Muscle of leg (tissue), 11 donors: ENCODE measurements around the gene KCNK2. TPM values are rescaled to one million over a fixed set of nuclear protein-coding genes. Genes with fewer than 3 reads are reported as not detected.

Experiments used
- DNase-seq: peaks from one replicate; pipeline ENCODE4 v3.0.0; 2013
- H3K27ac ChIP-seq: one replicate; pipeline ENCODE4 v1.5.1; 2013; ENCODE audit warnings: mild to moderate bottlenecking, low read length, control low read depth
- H3K27me3 ChIP-seq: one replicate; pipeline ENCODE4 v1.6.1; 2013; ENCODE audit warnings: low read length; ENCODE audit not compliant: control insufficient read depth, insufficient read depth
- H3K36me3 ChIP-seq: one replicate; pipeline ENCODE4 v1.6.1; 2013; ENCODE audit warnings: low read length; ENCODE audit not compliant: control insufficient read depth, insufficient read depth
- H3K4me1 ChIP-seq: one replicate; pipeline ENCODE4 v1.6.1; 2013; ENCODE audit warnings: low read length; ENCODE audit not compliant: control insufficient read depth, insufficient read depth
- H3K4me3 ChIP-seq: one replicate; pipeline ENCODE4 v1.5.1; 2013; ENCODE audit warnings: low read length, control low read depth
- H3K9me3 ChIP-seq: replicated peaks from 2 replicates; pipeline ENCODE4 v1.6.1; 2013; ENCODE audit warnings: low read depth, low read length; ENCODE audit not compliant: control insufficient read depth
- WGBS: methylation state at CpG from one replicate; pipeline ENCODE4 v1.1.5; 2013; ENCODE audit warnings: missing lambda C conversion rate; ENCODE audit not compliant: insufficient coverage; 5-methylcytosine and 5-hydroxymethylcytosine counted together
- polyA plus RNA-seq, 8 donors: library from polyadenylated mRNA; unstranded; fragments of 120-200 nt; gene quantifications; one replicate each; pipeline versions ENCODE4 v1.2.1 to v1.2.3, GENCODE V29; 2013; ENCODE audit warnings: inconsistent platforms in 1 of 8, low replicate concordance in 1 of 8; ENCODE audit not compliant: insufficient read length in 8 of 8, insufficient read depth in 1 of 8
- total RNA-seq: library from RNA; stranded (reverse); fragments of 120-200 nt; gene quantifications from one replicate; pipeline ENCODE4 v1.2.4, GENCODE V29; 2013

KCNK2 gene
- total and polyA plus RNA-seq, 9 donors = 2.2 to 9.4 (median 3.8) TPM

GRCh38 chr1:215192306-215192705 is 109.8 kb downstream of the KCNK2 start:
- peak; percentile 17 for DNase-seq
- Histone ChIP-seq H3K36me3 (no peaks in the 10 kb centered on the region), H3K27me3 (no peaks in the 10 kb centered on the region), H3K4me3 (no peak overlapping the region), H3K9me3 (no peaks in the 10 kb centered on the region), H3K4me1 (no peaks in the 10 kb centered on the region), H3K27ac (no peak overlapping the region)

DNA sequence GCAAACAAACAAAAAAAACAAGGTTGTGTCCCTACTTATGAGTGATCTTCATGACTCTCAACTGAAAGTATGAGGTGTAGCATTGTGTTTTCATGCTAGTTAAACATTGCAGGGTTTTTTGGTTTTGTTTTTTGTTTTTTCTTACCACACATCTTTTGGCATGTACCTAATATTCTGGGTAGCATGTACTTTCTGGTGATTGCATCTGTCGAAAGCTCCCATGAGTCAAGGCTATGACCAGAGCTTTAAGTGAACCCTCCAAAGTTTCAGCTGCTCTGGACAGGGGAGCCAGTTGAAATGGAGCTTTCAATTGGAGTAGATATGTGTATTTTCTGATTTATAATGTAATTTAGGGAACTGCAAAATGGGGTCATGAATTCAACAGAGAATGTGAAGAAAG is 115.5 kb downstream of the KCNK2 start:
- Histone ChIP-seq H3K9me3 (no peaks in the 10 kb centered on the region), H3K4me3 (no peak overlapping the region), H3K36me3 (no peaks in the 10 kb centered on the region), H3K27ac (no peak overlapping the region), H3K4me1 (no peaks in the 10 kb centered on the region), H3K27me3 (no peaks in the 10 kb centered on the region)
- no peak for DNase-seq
- WGBS = no CpG with 5 or more reads among the region's 1 CpG

DNA sequence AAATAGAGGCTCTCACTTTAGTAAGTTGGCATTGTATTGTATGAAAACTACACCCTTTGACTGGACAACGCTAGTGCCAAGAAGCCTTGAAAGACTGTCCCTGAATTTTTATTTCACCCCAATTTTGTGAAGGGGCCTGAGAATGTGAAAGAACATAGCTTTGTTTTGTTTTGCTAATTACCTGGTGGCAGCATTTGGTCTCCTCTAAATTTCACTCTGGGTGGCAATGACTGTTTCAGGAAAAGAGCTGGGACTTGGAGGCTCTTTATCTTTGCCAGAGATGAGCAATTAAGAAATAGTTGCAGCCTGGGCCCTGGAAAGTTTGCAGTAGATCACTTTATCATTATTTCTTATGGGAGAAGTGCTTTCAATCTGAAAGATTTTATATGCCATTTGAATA is 117.6 kb downstream of the KCNK2 start:
- no peaks in the 10 kb centered on the region for H3K9me3 ChIP-seq
- no peak overlapping the region for H3K4me3 ChIP-seq
- H3K27me3 ChIP-seq = no peaks in the 10 kb centered on the region
- no peak overlapping the region for H3K27ac ChIP-seq
- H3K36me3 ChIP-seq = no peaks in the 10 kb centered on the region
- H3K4me1 ChIP-seq = no peaks in the 10 kb centered on the region
- DNase-seq = no peak
- WGBS = no CpG with 5 or more reads among the region's 1 CpG

- Histone ChIP-seq H3K27me3 (no peaks in the 10 kb centered on the region), H3K36me3 (no peaks in the 10 kb centered on the region), H3K4me1 (no peaks in the 10 kb centered on the region), H3K9me3 (no peaks in the 10 kb centered on the region), H3K27ac (no peak overlapping the region), H3K4me3 (no peak overlapping the region)
- DNase-seq = no peak
- no CpG with 5 or more reads among the region's 2 CpGs for WGBS
These were observed 118.7 kb downstream of the KCNK2 start for GRCh38 chr1:215201283-215201682.

DNA sequence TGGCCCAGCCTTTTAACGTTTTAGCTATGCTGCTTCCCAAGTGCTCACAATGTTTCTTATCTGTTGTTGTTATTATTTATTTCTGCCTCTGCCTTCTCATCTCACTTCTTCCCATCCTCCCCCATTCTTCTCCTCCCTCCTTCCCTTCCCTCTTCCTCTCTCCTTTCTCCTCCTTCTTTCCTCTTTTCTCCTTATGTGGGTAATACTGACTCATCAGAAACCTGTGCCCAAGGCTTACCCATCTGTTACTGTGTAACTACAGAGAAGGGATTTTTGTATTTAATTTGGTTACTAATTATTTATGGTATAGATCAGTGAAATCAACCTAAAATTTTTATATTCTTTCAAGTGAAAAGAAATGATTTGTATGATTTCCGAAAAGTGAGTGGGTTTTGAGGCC is 120.3 kb downstream of the KCNK2 start:
- H3K27me3 ChIP-seq = no peaks in the 10 kb centered on the region
- no peak overlapping the region for H3K4me3 ChIP-seq
- no peaks in the 10 kb centered on the region for H3K36me3 ChIP-seq
- no peak for DNase-seq
- WGBS = no CpG with 5 or more reads among the region's 2 CpGs
- no peaks in the 10 kb centered on the region for H3K9me3 ChIP-seq
- H3K4me1 ChIP-seq = no peaks in the 10 kb centered on the region
- no peak overlapping the region for H3K27ac ChIP-seq

DNA sequence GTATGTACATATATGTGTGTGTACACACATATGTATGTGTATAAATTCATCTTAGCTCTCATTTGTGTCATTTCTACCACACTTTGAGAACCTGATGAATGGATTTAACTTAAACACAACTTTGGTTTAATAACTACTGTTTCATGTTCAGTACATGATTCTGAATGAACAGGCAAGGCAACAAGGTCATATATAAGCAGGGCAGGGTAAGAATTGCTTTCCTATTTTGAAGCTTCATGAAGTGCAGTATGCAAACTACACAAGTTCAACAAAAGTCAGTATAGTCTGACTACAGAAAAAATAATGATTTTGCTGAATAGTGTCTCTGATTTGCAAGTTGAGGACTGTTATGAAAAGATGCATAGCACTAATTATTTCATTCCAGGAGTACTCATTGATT is 127.6 kb downstream of the KCNK2 start:
- Histone ChIP-seq H3K4me1 (no peaks in the 10 kb centered on the region), H3K4me3 (no peak overlapping the region), H3K27ac (no peak overlapping the region), H3K27me3 (no peaks in the 10 kb centered on the region), H3K36me3 (no peaks in the 10 kb centered on the region), H3K9me3 (no peaks in the 10 kb centered on the region)
- DNase-seq = no peak

- peak; percentile 51 for DNase-seq
- no peak overlapping the region for H3K27ac ChIP-seq
- H3K4me3 ChIP-seq = no peak overlapping the region
- peaks cover 6% of the 10 kb centered on the region for H3K4me1 ChIP-seq
- H3K36me3 ChIP-seq = no peaks in the 10 kb centered on the region
- no peaks in the 10 kb centered on the region for H3K9me3 ChIP-seq
- H3K27me3 ChIP-seq = no peaks in the 10 kb centered on the region
- no CpG with 5 or more reads among the region's 1 CpG for WGBS
These were observed 133.3 kb downstream of the KCNK2 start for GRCh38 chr1:215215846-215216245.

DNA sequence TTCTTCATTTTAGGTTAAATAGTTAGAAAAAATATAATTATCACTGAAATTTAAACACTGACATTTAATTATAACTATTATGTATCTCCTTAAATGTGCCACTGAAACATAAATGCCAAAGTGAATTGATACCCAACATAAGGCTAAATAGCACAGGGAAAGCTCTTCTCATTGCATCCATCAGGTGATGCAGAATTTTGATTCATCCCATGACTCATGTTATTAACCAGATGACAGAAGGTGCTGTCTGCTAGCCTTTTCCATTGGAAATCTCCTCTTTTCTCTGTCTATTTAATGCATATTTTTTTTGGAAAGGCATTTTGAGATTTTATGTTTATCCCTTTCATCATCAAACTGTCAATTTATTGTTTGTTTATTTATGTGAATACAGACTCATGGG is 136.8 kb downstream of the KCNK2 start:
- Histone ChIP-seq H3K4me1 (peaks cover 6% of the 10 kb centered on the region), H3K9me3 (no peaks in the 10 kb centered on the region), H3K27me3 (no peaks in the 10 kb centered on the region), H3K36me3 (no peaks in the 10 kb centered on the region), H3K4me3 (no peak overlapping the region), H3K27ac (no peak overlapping the region)
- no peak for DNase-seq

GRCh38 chr1:215220346-215220745 is 137.8 kb downstream of the KCNK2 start:
- no peak overlapping the region for H3K4me3 ChIP-seq
- no peak for DNase-seq
- no peaks in the 10 kb centered on the region for H3K9me3 ChIP-seq
- no peaks in the 10 kb centered on the region for H3K27me3 ChIP-seq
- H3K4me1 ChIP-seq = peaks cover 5% of the 10 kb centered on the region
- H3K36me3 ChIP-seq = no peaks in the 10 kb centered on the region
- WGBS = 89% methylated on average over 1 of the region's 4 CpGs
- no peak overlapping the region for H3K27ac ChIP-seq

GRCh38 chr1:215226757-215227156 is 144.2 kb downstream of the KCNK2 start:
- no peaks in the 10 kb centered on the region for H3K36me3 ChIP-seq
- no CpG with 5 or more reads among the region's 2 CpGs for WGBS
- H3K27ac ChIP-seq = no peak overlapping the region
- H3K4me3 ChIP-seq = no peak overlapping the region
- no peak for DNase-seq
- H3K27me3 ChIP-seq = no peaks in the 10 kb centered on the region
- no peaks in the 10 kb centered on the region for H3K9me3 ChIP-seq
- no peaks in the 10 kb centered on the region for H3K4me1 ChIP-seq

- DNase-seq = no peak
- H3K9me3 ChIP-seq = no peaks in the 10 kb centered on the region
- no peaks in the 10 kb centered on the region for H3K27me3 ChIP-seq
- no peaks in the 10 kb centered on the region for H3K4me1 ChIP-seq
- WGBS = 84% methylated on average over 2 of the region's 6 CpGs
- no peak overlapping the region for H3K27ac ChIP-seq
- H3K4me3 ChIP-seq = no peak overlapping the region
- H3K36me3 ChIP-seq = no peaks in the 10 kb centered on the region
These were observed 145.7 kb downstream of the KCNK2 start for GRCh38 chr1:215228193-215228592.
